Breast epithelium (tissue), 4 donors: ENCODE results near the gene HKDC1. TPM values are rescaled to one million over a fixed set of nuclear protein-coding genes. Genes with fewer than 3 reads are reported as not detected.

ENCODE experiments used
- DNase-seq, 2 donors: peaks; one replicate each; pipeline ENCODE4 v3.0.0-alpha.2; 2019; ENCODE audit warnings: low spot score in 2 of 2
- H3K27ac ChIP-seq, 2 donors: fragments of 200-600 bp; sonication (generic) in 1 of 2; one replicate each; pipeline ENCODE4 v1.5.1; 2016 to 2019; ENCODE audit warnings: mild to moderate bottlenecking in 1 of 2
- H3K27me3 ChIP-seq, 2 donors: fragments of 200-600 bp; sonication (generic) in 1 of 2; one replicate each; pipeline versions ENCODE4 v1.5.1 to v1.6.0; 2017 to 2019; ENCODE audit warnings: control low read depth in 1 of 2, mild to moderate bottlenecking in 1 of 2
- H3K36me3 ChIP-seq: fragments of 200-600 bp; one replicate; pipeline ENCODE4 v1.5.1; 2019
- H3K4me1 ChIP-seq, 2 donors: fragments of 200-600 bp; sonication (generic); one replicate each; pipeline ENCODE4 v1.5.1; 2016 to 2019; ENCODE audit warnings: control low read depth in 1 of 2
- H3K4me3 ChIP-seq, 3 donors: fragments of 200-600 bp; sonication (generic); 1 replicate in 2 of 3; 2 replicates in 1 of 3; pipeline ENCODE4 v1.5.1; 2016 to 2019; ENCODE audit warnings: mild to moderate bottlenecking in 3 of 3, moderate library complexity in 2 of 3
- H3K9me3 ChIP-seq, 2 donors: fragments of 200-600 bp; sonication (generic) in 1 of 2; one replicate each; pipeline ENCODE4 v1.5.1; 2016 to 2019; ENCODE audit warnings: control low read depth in 1 of 2
- CTCF ChIP-seq, 3 donors: fragments of 450-650 bp; IDR thresholded peaks; one replicate each; pipeline ENCODE4 v1.5.1; 2016 to 2017; ENCODE audit warnings: antibody characterized with exemption in 3 of 3, mild to moderate bottlenecking in 3 of 3, moderate library complexity in 3 of 3
- POLR2A ChIP-seq: fragments of 450-650 bp; IDR thresholded peaks from one replicate; pipeline ENCODE4 v1.6.1; 2016; ENCODE audit warnings: antibody characterized with exemption, mild to moderate bottlenecking, moderate library complexity
- POLR2AphosphoS5 ChIP-seq, 3 donors: sonication (generic); formaldehyde crosslinking; IDR thresholded peaks; one replicate each; pipeline ENCODE4 v1.6.1; 2017; ENCODE audit warnings: antibody characterized with exemption in 3 of 3
- intact Hi-C: fragments of 100-400 bp; cut with DNase I; formaldehyde crosslinking; loops from one replicate; pipeline ENCODE4 v1.15.1; 2023; ENCODE audit warnings: low total_unique reads
- total RNA-seq, 3 donors: library from RNA; depleted of rRNA; stranded (reverse); fragments of >200 nt; gene quantifications; one replicate each; pipeline ENCODE4 v1.1.0, GENCODE V29; 2016

HKDC1 gene
- total RNA-seq, 3 donors from 2014 or later: 0.15 to 2.0 TPM; not detected in 1

DNA sequence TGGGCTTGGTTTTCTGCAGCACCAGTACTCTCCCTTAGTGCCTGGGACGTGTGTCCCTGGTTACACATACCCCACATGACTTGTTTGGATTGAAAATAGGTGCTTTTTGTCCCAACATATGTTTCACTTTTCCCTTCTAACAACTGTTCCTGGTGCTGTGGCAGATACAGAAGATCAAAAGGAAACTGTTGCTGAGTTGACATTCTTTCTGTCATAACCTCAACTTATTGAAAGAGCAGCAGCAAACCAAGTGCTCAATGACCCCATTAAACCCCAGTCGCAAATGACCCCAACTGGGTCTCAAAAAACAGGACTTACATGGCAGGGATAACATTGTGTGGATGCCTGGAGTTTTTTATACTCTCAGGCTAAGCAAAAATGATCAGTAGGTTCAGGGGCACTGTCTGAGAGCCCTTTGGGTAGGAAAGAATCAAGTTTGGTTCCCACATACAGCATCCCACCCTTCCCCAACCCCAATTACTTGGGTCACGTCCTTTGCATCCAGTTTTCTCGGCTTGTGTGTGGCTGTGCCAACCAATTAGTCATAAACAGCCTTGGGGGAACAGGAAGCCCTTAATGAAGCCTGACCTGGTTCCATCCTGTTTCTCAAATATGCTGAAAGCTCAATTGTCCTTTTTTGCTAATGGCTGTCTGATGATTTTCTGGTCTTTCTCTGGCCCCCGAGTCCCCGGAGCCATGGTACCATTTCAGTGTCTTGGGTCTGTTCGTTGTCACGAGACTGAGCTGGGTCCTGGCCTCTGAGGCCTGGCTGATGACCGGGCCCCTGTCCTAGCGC is 4.9 kb downstream of the HKDC1 start:
- peak in 1 of 2 donors; percentile 39 for DNase-seq

DNA sequence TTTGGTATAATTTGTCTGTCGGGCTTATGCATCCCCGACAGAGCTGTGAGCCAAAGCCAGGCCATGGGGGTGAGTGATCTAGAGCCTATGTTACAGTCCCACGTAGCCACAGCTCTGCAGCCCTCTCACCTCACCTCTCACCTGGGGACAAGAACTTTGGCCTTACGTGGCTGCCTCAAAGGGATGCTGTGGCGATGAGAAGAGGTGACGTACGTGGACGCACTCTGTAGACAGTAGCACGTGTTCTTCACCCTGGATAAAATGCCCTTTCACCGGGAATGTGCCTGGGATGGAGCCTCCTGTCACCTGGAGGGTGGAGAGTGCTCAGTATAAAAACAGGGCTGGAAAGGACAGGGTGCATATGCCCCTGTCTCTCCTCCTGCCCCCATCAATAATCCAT is 5.5 kb downstream of the HKDC1 start:
- TF ChIP-seq POLR2AphosphoS5 (IDR thresholded peaks at IDR 0.05) (no peak), POLR2A (no peak), CTCF (IDR thresholded peaks at IDR 0.05) (no peak)
- Histone ChIP-seq H3K9me3 (no peaks in the 10 kb centered on the region), H3K27ac (peak overlapping the region; percentile 82 to 83), H3K4me1 (no peaks in the 10 kb centered on the region), H3K27me3 (no peaks in the 10 kb centered on the region), H3K4me3 (no peak overlapping the region), H3K36me3 (no peaks in the 10 kb centered on the region)
- intact Hi-C loops: no loop called here
- no peak for DNase-seq

More for the DNA sequence above, 4.9 kb downstream of the HKDC1 start:
- peak overlapping the region; percentile 82 to 83 for H3K27ac ChIP-seq
- no peaks in the 10 kb centered on the region for H3K27me3 ChIP-seq
- H3K4me1 ChIP-seq: no peaks in the 10 kb centered on the region
- intact Hi-C loops: no loop called here
- H3K36me3 ChIP-seq: no peaks in the 10 kb centered on the region
- H3K9me3 ChIP-seq: no peaks in the 10 kb centered on the region
- TF ChIP-seq POLR2A: no peak
- TF ChIP-seq POLR2AphosphoS5 (IDR thresholded peaks at IDR 0.05): no peak
- no peak for TF ChIP-seq CTCF (IDR thresholded peaks at IDR 0.05)
- no peak overlapping the region for H3K4me3 ChIP-seq

DNA sequence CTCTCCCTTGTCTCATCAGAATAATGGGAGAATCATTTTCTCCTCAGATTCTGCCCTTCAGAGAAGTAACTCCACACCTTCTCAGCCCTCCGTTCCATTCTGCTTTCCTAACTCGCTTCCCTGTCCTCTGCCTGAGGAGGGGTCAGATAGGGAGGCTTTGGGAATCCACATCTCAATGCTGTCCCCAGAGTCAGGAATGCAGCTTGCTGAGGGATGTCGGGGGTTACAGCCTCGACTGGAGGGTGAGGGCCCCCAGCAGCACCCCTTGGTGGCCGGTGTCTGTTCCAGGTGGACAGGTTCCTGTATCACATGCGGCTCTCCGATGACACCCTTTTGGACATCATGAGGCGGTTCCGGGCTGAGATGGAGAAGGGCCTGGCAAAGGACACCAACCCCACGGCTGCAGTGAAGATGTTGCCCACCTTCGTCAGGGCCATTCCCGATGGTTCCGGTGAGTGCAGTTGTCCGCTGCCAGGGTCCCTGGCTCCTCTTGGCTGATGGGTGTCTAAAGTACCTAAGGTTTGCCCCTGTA is 6.9 kb downstream of the HKDC1 start:
- Histone ChIP-seq H3K4me3 (no peak overlapping the region), H3K36me3 (no peaks in the 10 kb centered on the region), H3K9me3 (no peaks in the 10 kb centered on the region), H3K4me1 (no peaks in the 10 kb centered on the region), H3K27ac (no peak overlapping the region), H3K27me3 (no peaks in the 10 kb centered on the region)
- TF ChIP-seq POLR2AphosphoS5 (IDR thresholded peaks at IDR 0.05): no peak
- TF ChIP-seq POLR2A: no peak
- TF ChIP-seq CTCF (IDR thresholded peaks at IDR 0.05): no peak
- intact Hi-C loops: no loop called here
- DNase-seq: no peak

GRCh38 chr10:69228151-69228550 is 8.0 kb downstream of the HKDC1 start:
- H3K36me3 ChIP-seq: no peaks in the 10 kb centered on the region
- intact Hi-C loops: no loop called here
- H3K27me3 ChIP-seq: no peaks in the 10 kb centered on the region
- no peak for DNase-seq
- H3K4me1 ChIP-seq: no peaks in the 10 kb centered on the region
- TF ChIP-seq POLR2AphosphoS5 (IDR thresholded peaks at IDR 0.05) (no peak), CTCF (IDR thresholded peaks at IDR 0.05) (no peak), POLR2A (no peak)
- no peaks in the 10 kb centered on the region for H3K9me3 ChIP-seq
- no peak overlapping the region for H3K4me3 ChIP-seq
- H3K27ac ChIP-seq: no peak overlapping the region

DNA sequence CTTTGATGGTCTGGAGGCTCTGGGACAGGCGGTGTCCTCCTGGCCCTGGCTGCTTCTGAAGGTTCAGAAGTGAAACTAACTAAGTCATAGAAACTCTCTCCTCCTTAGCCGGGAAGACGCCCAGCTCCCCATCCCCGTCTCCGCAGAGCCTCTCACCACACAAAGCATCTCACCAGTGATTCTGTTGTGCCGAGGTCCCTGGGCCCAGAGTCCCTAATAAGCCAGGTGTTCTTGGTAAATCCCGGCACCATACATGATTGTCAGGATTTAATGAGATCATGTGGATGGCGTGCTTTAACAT is 9.4 kb downstream of the HKDC1 start:
- TF ChIP-seq POLR2A (no peak), CTCF (IDR thresholded peaks at IDR 0.05) (no peak), POLR2AphosphoS5 (IDR thresholded peaks at IDR 0.05) (no peak)
- no peaks in the 10 kb centered on the region for H3K9me3 ChIP-seq
- H3K4me1 ChIP-seq: no peaks in the 10 kb centered on the region
- no peaks in the 10 kb centered on the region for H3K27me3 ChIP-seq
- H3K36me3 ChIP-seq: no peaks in the 10 kb centered on the region
- intact Hi-C loops: no loop called here
- no peak overlapping the region for H3K4me3 ChIP-seq
- peak overlapping the region in 1 of 2 donors; percentile 11 for H3K27ac ChIP-seq
- DNase-seq: no peak
